Spleen (tissue), 11 donors: Measurements from ENCODE around the gene KCTD8. TPM values are rescaled to one million over a fixed set of nuclear protein-coding genes. Genes with fewer than 3 reads are reported as not detected.

ENCODE experiments used
- DNase-seq: peaks from one replicate; pipeline ENCODE4 v3.0.0-alpha.2; 2020
- H3K27ac ChIP-seq, 8 donors: fragments of 200-600 bp; sonication (generic) in 7 of 8; 1 replicate in 4 of 8; 2 replicates in 4 of 8; pipeline versions ENCODE4 v1.5.0 to v1.8.0; 2016 to 2021; ENCODE audit warnings: inconsistent platforms in 4 of 8, mild to moderate bottlenecking in 4 of 8, moderate library complexity in 1 of 8
- H3K27me3 ChIP-seq, 7 donors: fragments of 200-600 bp; sonication (generic) in 6 of 7; replicated peaks in 1 of 7; 1 replicate in 4 of 7; 2 replicates in 3 of 7; pipeline versions ENCODE4 v1.5.0 to v1.8.0; 2016 to 2021; ENCODE audit warnings: inconsistent platforms in 3 of 7, mild to moderate bottlenecking in 1 of 7
- H3K36me3 ChIP-seq, 6 donors: fragments of 200-600 bp; sonication (generic) in 5 of 6; 1 replicate in 4 of 6; 2 replicates in 2 of 6; pipeline versions ENCODE4 v1.5.0 to v1.8.0; 2016 to 2021; ENCODE audit warnings: inconsistent platforms in 2 of 6
- H3K4me1 ChIP-seq, 6 donors: fragments of 200-600 bp; sonication (generic) in 5 of 6; 1 replicate in 3 of 6; 2 replicates in 3 of 6; pipeline versions ENCODE4 v1.5.0 to v1.8.0; 2016 to 2021; ENCODE audit warnings: inconsistent platforms in 3 of 6
- H3K4me3 ChIP-seq, 8 donors: fragments of 200-600 bp; sonication (generic) in 7 of 8; 1 replicate in 4 of 8; 2 replicates in 4 of 8; pipeline versions ENCODE4 v1.5.0 to v1.8.0; 2016 to 2021; ENCODE audit warnings: inconsistent platforms in 4 of 8, mild to moderate bottlenecking in 4 of 8, moderate library complexity in 2 of 8
- H3K9me3 ChIP-seq, 8 donors: fragments of 200-600 bp; sonication (generic) in 7 of 8; 1 replicate in 4 of 8; 2 replicates in 4 of 8; pipeline versions ENCODE4 v1.5.0 to v1.8.0; 2016 to 2021; ENCODE audit warnings: inconsistent platforms in 4 of 8
- CTCF ChIP-seq, 11 experiments: fragments of 200-600 bp in 7 of 11; fragments of 450-650 bp in 4 of 11; sonication (generic) in 4 of 11; IDR thresholded peaks in 8 of 11; conservative IDR thresholded peaks in 3 of 11; 1 replicate in 7 of 11; 2 replicates in 4 of 11; pipeline versions ENCODE4 v1.4.0 to v1.8.0; 2016 to 2021; ENCODE audit warnings: antibody characterized with exemption in 11 of 11, inconsistent platforms in 4 of 11, mild to moderate bottlenecking in 1 of 11
- POLR2A ChIP-seq, 3 donors: fragments of 450-650 bp; IDR thresholded peaks; one replicate each; pipeline ENCODE4 v1.5.1; 2017; ENCODE audit warnings: antibody characterized with exemption in 3 of 3, mild to moderate bottlenecking in 1 of 3
- POLR2AphosphoS5 ChIP-seq, 3 donors: sonication (generic); formaldehyde crosslinking; IDR thresholded peaks; one replicate each; pipeline ENCODE4 v1.5.1; 2017; ENCODE audit warnings: antibody characterized with exemption in 3 of 3
- WGBS, 5 donors: extraction: QIAGEN DNeasy Blood & Tissue Kit in 3 of 5; methylation state at CpG; one replicate each; pipeline versions ENCODE4 v1.1.5 to v1.1.7; 2013 to 2018; 5-methylcytosine and 5-hydroxymethylcytosine counted together
- intact Hi-C: fragments of 100-400 bp; cut with DNase I; formaldehyde crosslinking; loops from one replicate; pipeline ENCODE4 v1.15.0; 2023; ENCODE audit warnings: low total_unique reads
- polyA plus RNA-seq, 3 donors: library from polyadenylated mRNA; stranded (reverse); fragments of 200-250 nt; gene quantifications; one replicate each; pipeline ENCODE4 v1.2.1, GENCODE V29; 2013
- total RNA-seq, 7 donors: library from RNA; depleted of rRNA in 3 of 7; stranded (reverse); fragments of >200 nt in 3 of 7; fragmentation: NEBNext Ultra II Directional in 4 of 7; extraction: Animal tissue kit (Norgen Biotek cat#: 25700) in 4 of 7; gene quantifications; one replicate each; pipeline versions ENCODE4 v1.1.0 to v1.2.1, GENCODE V29; 2016 to 2021
- donor health status: healthy with polysubstance abuse.
- donor health status: DM: no; HTN: no; CAD: no; lungs with moderate emphysema.
- donor health status: DM: no; HTN: no; CAD: no.
- donor health status: Bipolar disorder and iron deficiency.
- donor health status: healthy.
- donor health status: DM: no; HTN: no; CAD: no.
- donor health status: DM: yes; HTN: yes; CAD: no.

KCTD8 gene
- total and polyA plus RNA-seq, 10 donors = 0.30 TPM; not detected in 9

GRCh38 chr4:44368413-44369167 lies 80.0 kb downstream of the KCTD8 start:
- no peak for DNase-seq
- Histone ChIP-seq H3K27me3 (no peaks in the 10 kb centered on the region), H3K36me3 (no peaks in the 10 kb centered on the region), H3K4me3 (no peak overlapping the region), H3K27ac (no peak overlapping the region), H3K9me3 (peaks cover 0 to 2% (median 0%) of the 10 kb centered on the region in 8 donors), H3K4me1 (no peaks in the 10 kb centered on the region)
- intact Hi-C loops = no loop called here
- WGBS, 5 donors = 78 to 88% (median 82%) methylated on average over 3 of the region's 3 CpGs
- TF ChIP-seq POLR2A (IDR thresholded peaks at IDR 0.05) = no peak
- no peak for TF ChIP-seq CTCF (IDR thresholded peaks at IDR 0.05 in 8 of 11, conservative IDR thresholded peaks at IDR 0.05 in 3 of 11)
- TF ChIP-seq POLR2AphosphoS5 (IDR thresholded peaks at IDR 0.05) = no peak

GRCh38 chr4:44354172-44354571 lies 94.4 kb downstream of the KCTD8 start:
- DNase-seq = no peak
- intact Hi-C loops = no loop called here
- 83 to 95% (median 89%) methylated on average over 3 of the region's 3 CpGs for WGBS, 5 donors
- Histone ChIP-seq H3K27ac (no peak overlapping the region), H3K27me3 (no peaks in the 10 kb centered on the region), H3K4me1 (no peaks in the 10 kb centered on the region), H3K9me3 (peaks cover 0 to 8% (median 0%) of the 10 kb centered on the region in 8 donors), H3K36me3 (no peaks in the 10 kb centered on the region), H3K4me3 (no peak overlapping the region)
- no peak for TF ChIP-seq CTCF (IDR thresholded peaks at IDR 0.05 in 8 of 11, conservative IDR thresholded peaks at IDR 0.05 in 3 of 11)
- no peak for TF ChIP-seq POLR2A (IDR thresholded peaks at IDR 0.05)
- TF ChIP-seq POLR2AphosphoS5 (IDR thresholded peaks at IDR 0.05) = no peak

GRCh38 chr4:44351069-44351468 lies 97.5 kb downstream of the KCTD8 start:
- Histone ChIP-seq H3K9me3 (no peaks in the 10 kb centered on the region), H3K27me3 (no peaks in the 10 kb centered on the region), H3K27ac (no peak overlapping the region), H3K4me3 (no peak overlapping the region), H3K4me1 (no peaks in the 10 kb centered on the region), H3K36me3 (no peaks in the 10 kb centered on the region)
- intact Hi-C loops = no loop called here
- TF ChIP-seq POLR2A (IDR thresholded peaks at IDR 0.05) = no peak
- no peak for TF ChIP-seq CTCF (IDR thresholded peaks at IDR 0.05 in 8 of 11, conservative IDR thresholded peaks at IDR 0.05 in 3 of 11)
- TF ChIP-seq POLR2AphosphoS5 (IDR thresholded peaks at IDR 0.05) = no peak
- DNase-seq = no peak
- 64 to 74% (median 72%) methylated on average over 3 of the region's 3 CpGs for WGBS, 5 donors

GRCh38 chr4:44342800-44343199 lies 105.8 kb downstream of the KCTD8 start:
- Histone ChIP-seq H3K4me1 (no peaks in the 10 kb centered on the region), H3K27ac (no peak overlapping the region), H3K27me3 (no peaks in the 10 kb centered on the region), H3K9me3 (peaks cover 0 to 4% (median 0%) of the 10 kb centered on the region in 8 donors), H3K4me3 (no peak overlapping the region), H3K36me3 (no peaks in the 10 kb centered on the region)
- no peak for DNase-seq
- WGBS, 5 donors = 28 to 41% (median 33%) methylated on average over 1 of the region's 1 CpG
- intact Hi-C loops = no loop called here
- TF ChIP-seq POLR2A (IDR thresholded peaks at IDR 0.05) (no peak), POLR2AphosphoS5 (IDR thresholded peaks at IDR 0.05) (no peak), CTCF (IDR thresholded peaks at IDR 0.05 in 8 of 11, conservative IDR thresholded peaks at IDR 0.05 in 3 of 11) (no peak)
